Subcutaneous adipose tissue (tissue), 4 donors: Measurements from ENCODE around the gene RBM7. TPM values are rescaled to one million over a fixed set of nuclear protein-coding genes. Genes with fewer than 3 reads are reported as not detected.

Experiments used
- total RNA-seq, 4 donors: library from RNA; depleted of rRNA; stranded (reverse); fragments of >200 nt; gene quantifications; one replicate each; pipeline ENCODE4 v1.1.0, GENCODE V29; 2016
- TF ChIP-seq, protein P1 (sequence below): fragments of 450-650 bp; IDR thresholded peaks from one replicate; pipeline ENCODE4 v1.5.1; 2016; ENCODE audit warnings: low read depth, mild to moderate bottlenecking, control low read depth, antibody characterized with exemption, moderate library complexity

RBM7 gene
- total RNA-seq, 4 donors from 2014 or later: 22.8 to 49.6 (median 26.1) TPM

DNA sequence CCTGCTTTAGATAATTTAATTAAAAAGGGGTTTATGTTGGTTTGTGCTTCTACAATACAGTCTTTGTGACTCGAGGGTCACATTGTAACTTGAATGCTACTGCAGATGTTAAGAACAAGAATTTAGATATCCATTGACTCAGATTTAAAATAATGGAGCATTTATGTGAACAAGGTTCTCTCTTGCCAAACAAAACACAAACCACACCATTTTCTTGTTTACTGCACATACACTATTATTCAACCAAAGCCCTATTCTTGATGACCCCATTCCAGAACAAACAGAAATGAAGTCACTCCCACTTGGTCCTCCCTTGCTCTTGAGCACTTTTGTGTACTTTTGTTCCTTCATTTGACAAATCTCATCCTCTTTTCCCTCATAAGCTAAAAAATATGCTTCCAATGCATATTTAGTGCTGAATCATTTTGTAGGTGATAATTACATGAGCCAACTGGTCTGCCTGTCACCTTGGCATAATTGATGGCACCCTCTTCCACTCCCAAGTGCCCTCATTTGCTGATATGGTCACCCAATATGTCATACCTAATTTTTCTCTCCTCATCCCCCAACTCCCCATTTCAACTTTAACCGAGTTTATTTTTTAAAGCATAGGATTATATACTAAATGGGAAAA, 3.0 kb upstream of the RBM7 start:
- TF ChIP-seq, protein P1, sequence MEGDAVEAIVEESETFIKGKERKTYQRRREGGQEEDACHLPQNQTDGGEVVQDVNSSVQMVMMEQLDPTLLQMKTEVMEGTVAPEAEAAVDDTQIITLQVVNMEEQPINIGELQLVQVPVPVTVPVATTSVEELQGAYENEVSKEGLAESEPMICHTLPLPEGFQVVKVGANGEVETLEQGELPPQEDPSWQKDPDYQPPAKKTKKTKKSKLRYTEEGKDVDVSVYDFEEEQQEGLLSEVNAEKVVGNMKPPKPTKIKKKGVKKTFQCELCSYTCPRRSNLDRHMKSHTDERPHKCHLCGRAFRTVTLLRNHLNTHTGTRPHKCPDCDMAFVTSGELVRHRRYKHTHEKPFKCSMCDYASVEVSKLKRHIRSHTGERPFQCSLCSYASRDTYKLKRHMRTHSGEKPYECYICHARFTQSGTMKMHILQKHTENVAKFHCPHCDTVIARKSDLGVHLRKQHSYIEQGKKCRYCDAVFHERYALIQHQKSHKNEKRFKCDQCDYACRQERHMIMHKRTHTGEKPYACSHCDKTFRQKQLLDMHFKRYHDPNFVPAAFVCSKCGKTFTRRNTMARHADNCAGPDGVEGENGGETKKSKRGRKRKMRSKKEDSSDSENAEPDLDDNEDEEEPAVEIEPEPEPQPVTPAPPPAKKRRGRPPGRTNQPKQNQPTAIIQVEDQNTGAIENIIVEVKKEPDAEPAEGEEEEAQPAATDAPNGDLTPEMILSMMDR: no peak

DNA sequence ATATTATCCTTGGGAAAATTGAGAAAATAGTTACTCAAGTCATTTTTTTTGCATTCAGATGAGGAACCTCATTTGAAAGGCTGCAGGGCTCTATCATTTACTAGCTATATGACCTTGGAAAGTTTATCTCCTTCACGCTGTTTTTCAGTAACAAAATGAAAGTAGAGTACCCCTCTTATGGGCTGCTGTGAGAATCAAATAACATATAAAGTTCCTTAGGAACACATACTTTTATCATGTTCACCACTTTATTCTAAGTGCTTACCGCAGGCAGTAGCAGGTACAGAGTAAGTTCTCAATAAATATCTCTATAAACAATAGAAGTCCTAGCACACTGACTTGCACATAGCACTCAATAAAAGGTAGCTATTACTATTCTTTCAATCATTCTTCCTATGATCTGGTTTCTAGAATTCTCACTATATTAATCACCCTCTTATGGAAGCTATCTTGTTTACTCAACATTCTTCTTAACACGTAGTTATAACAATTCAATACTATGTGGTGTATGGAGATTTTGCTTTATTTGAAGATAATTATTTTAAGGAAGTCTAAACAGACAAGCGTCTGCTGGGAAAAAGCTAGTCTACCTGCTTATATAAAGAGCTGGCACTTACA, 2.1 kb upstream of the RBM7 start:
- TF ChIP-seq, protein P1: no peak

DNA sequence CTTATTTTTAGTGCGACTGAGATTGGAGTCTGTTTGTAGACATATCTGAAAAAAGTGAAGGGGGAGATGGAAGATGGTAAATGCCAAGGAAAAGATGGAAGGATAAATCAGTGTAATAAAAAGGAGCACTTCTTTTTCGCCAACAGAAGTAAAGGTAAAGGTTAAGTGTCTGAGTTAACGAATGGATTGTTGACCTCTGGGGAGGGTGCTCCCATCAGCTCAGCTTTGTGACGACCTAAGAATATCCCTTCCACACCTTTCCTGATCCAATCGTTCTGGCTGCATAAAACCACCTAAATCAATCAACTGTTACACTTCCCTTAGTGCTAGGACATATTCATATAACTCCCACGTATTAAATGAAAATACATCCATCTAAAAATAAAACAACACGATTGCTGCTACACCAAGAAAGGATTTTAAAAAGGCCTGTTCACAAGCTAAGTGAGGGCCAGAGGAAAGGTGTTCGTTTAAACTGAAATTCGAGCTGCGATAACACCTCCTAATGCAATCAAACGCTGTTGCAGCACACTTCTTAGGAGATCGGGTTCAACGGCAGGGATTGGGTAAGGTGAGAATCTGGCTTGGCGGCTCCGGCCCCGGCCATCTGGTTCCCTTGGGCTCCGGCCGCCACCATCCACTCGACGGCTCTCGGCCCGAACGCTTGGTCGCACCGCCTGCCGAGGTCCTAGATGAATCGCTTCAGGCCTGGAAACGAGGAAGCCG, 813 bp upstream of the RBM7 start:
- TF ChIP-seq, protein P1: no peak

DNA sequence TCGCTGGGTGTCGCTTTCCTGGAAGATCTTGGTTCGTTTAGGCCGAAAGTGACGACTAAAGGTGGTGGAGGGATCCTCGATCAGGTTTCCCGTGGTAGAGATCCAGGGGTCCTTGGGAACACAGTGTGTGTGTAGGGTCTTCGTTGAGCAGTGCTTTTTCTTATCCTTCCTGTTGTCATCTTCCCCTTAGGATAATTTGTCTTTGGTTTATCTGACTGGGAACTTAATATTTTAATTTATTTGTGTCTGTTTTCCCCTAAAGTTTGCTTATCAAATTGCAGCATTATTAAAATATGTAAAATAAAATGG, 403 bp downstream of the RBM7 start:
- TF ChIP-seq, protein P1: no peak

DNA sequence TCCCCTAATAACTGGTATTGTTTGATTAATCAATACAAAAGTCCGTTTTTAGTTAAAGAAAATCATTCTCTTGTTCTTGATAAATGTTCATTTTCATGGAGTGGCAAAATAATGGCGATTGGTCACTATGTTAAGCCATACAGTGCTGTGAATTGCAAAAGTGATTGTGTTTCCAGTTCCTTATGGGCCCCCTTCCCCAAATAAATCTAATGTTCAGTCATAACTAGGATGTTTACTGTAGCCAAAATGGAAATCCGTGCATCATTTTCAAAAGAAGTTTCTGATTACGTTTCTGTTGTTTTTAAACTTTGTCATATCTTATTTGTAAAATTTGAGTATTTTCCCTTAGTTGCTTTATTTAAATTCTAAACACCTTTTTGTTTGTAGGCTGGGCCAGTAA, 845 bp downstream of the RBM7 start:
- TF ChIP-seq, protein P1: no peak

DNA sequence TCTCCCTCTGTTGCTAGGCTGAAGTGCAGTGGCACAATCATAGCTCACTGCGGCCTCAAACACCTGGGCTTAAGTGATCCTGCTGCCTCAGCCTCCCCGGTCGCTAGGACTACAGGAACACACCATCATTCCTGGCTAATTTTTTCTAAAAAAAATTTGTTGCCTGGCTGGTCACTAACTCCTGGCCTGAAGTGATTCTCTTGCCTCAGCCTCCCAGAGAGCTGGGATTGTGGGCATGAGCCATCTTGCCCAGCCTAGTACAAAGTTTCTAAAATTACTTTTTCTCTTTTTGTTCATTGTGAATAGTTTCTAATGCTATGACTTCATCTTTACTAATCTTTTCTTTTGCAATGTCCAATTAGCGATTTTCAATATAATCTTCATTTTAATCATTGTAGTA, 12.5 kb downstream of the RBM7 start:
- TF ChIP-seq, protein P1: no peak

DNA sequence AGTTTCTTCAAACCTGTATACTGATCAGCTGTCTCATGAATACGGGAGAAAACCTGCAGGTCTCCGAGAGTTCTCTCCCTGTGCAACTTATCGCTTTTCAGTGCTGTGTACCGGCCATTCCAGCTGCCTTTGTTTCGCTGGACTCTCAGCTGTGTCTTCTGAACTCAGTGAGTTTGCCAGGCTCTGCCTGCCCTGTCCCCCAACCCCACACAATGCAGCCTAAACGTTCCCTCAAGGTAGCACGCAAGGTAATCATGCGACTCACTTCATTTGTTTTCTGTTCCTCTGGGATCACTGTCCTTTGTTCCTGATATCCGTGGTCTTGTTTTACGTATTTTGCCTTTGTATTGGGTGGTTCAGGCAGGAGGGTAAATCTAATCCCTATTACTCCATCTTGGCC, 13.5 kb downstream of the RBM7 start:
- TF ChIP-seq, protein P1: no peak
